HG02678 (cell line): ENCODE measurements around the gene CLOCK.

Experiments
- ATAC-seq: cut with Tn5 transposase; IDR thresholded peaks from one replicate; pipeline ENCODE4 v1.9.1; 2021; ENCODE audit warnings: mild to moderate bottlenecking, moderate library complexity; ENCODE audit not compliant: unreplicated experiment

The CLOCK gene

GRCh38 chr4:55431710-55432336 is 114.9 kb downstream of the CLOCK start:
- no peak for ATAC-seq

DNA sequence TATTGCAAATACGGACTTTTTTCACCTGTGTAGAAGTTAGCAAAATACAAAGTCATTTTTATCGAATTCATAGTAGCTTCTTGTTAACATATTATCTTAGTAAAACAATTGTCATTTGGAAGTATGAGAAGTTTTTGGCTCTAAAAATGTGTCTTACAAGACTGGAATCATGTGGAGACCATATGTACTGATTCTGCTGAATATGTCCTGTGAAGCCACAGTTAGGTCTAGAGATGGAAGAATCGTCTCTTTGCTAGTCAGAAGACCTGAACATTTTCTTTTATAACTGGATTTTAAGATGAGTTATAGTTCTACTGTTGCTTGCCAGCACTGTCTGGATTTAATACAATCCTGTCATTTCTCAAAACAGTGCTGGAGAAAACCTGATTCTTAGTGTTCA is 121.9 kb downstream of the CLOCK start:
- no peak for ATAC-seq

DNA sequence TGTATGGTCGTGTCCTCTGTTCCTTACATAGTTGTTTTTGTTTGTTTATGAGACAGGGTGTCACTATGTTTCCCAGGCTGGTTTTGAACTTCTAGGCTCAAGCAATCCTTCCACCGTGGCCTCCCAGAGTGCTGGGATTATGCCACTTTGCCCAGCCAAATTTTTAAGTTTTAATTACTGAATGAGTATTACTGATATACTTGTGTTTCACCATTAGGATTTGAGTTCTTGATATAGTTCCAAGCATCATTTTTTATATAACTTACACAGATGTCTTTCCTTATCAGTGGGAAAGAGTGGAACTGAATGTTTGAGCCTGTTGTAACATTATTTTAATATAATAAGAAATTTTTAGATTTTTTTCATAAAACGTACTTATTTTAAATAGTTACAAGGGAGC is 130.5 kb downstream of the CLOCK start:
- ATAC-seq: no peak

DNA sequence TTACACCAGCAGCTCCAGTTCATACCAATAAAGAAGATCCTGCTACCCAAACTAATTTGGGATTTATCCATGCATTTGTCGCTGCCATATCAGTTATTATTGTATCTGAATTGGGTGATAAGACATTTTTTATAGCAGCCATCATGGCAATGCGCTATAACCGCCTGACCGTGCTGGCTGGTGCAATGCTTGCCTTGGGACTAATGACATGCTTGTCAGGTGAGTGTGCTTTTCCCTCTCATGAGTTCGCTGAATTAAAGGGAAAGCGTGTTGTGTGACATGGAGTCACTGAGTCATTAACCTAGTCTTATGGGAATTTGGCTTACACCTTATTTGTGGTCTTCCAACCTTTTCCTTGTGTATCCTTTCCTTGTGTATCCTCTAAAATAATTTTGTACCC is 135.1 kb downstream of the CLOCK start:
- no peak for ATAC-seq

DNA sequence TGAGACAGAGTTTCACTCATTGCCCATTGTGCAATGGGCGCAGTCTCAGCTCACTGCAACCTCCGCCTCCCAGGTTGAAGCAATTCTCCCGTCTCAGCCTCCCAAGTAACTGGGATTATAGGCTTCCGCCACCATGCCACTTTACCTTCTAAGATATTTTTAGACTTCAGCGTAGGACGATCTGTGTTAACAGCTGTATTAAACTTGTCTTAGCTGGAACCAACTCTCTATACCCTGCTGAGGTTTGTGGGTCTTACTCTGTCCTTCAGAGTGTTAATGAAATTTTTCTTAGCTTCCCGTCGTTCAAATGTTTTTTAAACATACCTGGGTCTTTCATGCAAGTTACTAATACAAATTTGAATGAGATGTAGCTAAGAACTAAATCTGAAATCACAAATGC is 136.3 kb downstream of the CLOCK start:
- no peak for ATAC-seq

- peak; percentile 65 for ATAC-seq
Measured at GRCh38 chr4:55409468-55410171, 137.1 kb downstream of the CLOCK start.

DNA sequence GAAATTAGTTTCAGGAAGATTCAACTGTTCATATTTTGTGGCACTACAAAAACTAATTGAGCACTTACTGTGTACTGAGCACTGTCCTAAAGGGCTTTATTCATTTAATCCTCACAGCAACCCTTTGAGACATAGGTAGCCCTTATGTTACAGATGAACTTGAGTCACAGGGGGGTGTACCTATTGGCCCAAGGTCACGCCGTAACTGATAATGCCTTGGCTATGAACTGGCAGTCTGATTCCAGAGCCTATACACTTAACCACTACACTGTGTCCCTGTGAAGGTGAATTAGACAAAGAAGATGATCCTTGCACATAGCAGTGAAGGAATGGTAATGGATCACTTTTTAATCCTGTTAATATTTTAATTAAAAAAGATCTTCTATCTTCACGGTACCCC is 138.9 kb downstream of the CLOCK start:
- no peak for ATAC-seq

DNA sequence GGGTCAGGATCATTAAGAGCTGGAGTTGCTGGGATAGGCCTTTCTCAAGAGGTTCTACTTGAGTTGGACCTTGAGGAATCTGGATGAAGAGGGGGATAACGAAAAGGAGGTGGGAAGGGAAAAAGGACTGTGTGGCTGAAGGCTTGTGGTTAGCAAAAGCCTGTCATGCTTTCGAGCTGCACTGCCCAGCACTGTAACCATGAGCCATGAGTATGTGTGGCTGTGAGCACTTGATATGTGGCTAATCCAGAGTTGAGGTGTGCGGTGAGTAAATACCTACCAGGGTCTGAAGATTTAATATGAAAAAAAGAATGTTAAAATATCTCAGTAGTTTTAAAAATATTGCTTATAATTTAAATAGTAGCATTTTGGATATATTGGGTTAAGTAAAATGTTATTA is 139.6 kb downstream of the CLOCK start:
- no peak for ATAC-seq

GRCh38 chr4:55406545-55406944 is 140.2 kb downstream of the CLOCK start:
- ATAC-seq: no peak

DNA sequence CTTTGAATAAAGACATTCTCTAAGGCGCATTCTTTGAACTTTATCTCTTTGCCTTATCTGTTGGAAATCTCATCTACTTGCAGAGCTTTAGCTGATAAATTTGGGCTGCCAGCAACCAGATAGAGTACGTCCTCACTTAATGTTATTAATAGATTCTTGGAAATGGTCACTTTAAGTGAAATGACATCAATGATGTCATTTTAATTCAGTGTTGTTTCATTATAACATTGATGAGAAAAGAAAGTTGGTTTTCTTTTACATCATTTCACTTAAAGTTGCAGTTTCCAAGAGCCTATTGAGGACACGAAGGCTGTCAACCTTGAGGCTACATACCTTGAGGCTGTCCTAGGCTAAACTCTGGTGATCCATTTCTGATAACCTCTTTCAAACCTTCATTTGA is 141.6 kb downstream of the CLOCK start:
- ATAC-seq: no peak

DNA sequence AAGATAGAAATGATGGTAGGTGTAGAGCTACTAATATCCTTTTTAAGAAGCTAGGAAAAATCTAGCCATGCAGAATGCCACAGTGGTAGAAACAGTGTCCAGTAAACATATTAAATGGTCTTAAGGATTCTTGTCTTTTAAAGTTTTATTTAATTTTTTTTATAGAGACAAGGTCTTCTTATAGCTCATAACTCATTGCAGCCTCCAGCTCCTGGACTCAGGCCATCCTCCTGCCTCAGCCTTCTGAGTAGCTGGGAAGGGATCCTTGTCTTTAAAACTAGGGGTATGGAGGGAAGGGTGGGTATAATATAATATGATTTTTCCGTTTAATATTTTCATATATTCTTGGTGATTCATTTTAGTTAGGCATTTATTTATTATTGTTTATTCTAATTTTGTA is 147.1 kb downstream of the CLOCK start:
- ATAC-seq: no peak

GRCh38 chr4:55398966-55399365 is 147.7 kb downstream of the CLOCK start:
- no peak for ATAC-seq

DNA sequence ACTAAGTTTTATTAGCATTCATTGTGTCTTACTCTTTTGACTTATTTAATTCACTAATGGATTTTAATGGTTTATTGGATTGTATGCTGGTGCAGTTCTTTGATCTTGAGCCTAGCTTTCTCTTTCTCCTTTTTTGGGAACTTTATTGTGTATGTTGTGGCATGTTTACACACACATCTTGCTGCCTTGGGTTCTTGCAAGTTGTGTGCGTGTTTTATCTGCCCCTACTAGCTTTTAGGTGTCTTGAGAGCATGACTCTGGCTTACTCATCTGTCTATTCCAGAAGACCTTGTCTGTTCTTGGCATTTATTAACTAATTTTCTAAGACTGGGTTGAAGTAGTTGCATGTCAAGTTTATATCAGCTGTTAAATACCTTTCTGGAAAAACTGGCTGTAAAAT is 148.2 kb downstream of the CLOCK start:
- ATAC-seq: no peak

DNA sequence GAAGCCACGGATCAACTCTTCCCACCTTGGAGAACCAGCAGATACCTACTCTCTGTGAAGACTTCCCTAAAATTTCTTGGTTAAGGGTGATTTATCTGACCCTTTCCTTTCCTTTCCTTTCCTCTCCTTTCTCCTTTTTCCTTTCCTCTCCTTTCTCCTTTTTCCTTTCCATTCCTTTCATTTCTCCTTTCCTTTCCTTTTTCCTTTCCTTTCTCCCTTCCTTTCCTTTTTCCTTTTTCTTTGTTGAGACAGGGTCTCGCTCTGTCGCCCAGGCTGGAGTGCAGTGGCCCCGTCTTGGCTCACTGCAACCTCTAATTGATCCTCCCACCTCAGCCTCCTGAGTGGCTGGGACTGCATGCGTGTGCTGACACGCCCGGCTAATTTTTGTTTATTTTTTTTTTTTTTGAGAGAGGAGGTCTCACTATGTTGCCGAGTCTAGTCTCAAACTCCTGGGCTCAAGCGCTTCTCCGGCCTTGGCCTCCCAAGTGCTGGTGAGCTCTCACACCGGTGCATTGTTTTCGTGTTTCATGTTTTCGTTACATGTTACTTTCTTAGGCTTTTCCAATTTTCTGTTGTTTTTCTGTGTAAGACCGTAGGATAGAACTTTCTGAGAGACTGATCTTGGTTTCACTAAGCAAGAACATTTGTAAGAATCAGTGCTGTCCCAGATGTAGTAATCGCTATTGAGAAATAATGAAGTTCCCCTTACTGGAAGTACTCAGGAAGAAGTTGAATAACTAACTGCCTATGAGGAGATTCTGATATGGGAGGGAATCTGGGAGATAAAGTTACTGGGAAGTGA is 149.0 kb downstream of the CLOCK start:
- ATAC-seq: no peak

GRCh38 chr4:55397126-55397436 is 149.6 kb downstream of the CLOCK start:
- ATAC-seq: no peak

DNA sequence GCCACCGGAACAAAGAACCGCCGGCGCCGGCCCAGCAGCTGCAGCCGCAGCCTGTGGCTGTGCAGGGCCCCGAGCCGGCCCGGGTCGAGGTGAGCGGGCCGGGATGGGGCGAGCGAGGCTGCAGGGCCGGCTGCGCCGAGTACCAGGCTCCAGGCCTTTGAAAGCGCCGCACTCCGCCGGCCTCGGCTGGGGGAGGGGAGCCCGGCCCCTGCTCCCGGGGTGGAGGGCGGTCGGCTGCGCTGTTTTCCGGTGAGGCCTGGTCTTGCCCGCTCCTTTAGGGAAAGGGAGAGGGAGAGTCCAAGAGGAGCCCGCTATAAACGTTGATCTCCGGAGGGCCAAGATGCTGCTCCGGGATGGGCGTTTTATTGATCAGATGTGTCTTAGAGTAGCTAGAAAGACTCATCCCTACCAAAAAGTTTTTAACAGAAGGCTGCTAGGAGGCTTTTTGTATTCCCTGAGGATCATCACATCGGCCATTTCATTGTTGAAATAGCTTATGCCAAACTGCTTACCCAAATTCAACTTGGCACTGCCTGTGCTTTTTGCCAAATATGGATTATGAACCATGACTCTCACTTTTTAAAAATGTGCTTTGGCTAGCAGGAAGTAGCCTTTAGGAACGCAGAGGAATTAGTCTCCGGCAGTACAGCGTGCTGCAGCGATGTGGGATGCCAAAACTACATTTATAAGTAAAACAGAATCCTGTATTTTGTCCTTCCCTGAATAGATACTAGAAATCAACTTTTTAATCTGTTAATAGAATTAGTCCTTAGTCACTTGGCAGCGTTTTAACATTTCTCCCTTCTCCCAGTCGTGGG is 150.2 kb downstream of the CLOCK start:
- ATAC-seq: peak; percentile 24

DNA sequence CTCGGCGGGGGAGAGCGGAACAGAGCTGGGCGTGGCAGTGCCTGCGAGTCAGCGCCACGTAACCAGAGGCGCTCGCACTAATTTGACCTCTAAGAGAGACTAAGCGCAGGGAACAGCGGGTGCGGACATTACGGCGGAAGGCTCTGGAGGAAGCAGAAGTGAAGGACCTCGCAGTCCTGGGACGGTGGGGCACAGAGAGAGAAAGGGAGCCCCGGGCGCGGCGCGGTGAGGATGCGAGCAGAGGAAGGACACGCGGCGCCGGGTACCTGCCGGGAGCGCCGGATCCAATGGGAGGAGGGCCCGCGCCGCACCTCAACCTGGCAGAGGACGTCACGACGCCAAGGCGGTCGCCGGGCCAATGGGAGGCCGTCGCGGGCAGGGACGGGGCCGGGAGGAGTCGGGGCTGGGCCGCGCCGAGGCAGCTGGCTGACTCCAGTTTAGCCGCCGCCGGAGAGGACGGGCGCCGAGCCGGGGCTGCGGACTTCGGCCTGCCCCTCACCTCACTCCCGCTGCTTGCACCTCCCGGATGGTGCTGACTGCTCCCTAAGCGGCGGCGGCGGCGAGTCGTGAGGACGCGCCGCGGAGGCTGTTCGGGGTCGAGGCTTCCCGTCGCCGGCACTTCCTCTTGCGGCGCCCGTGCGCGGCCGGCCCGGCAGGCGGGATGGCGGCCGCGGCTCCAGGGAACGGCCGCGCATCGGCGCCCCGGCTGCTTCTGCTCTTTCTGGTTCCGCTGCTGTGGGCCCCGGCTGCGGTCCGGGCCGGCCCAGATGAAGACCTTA is 151.0 kb downstream of the CLOCK start, which contains the start of gene TMEM165:
Gene TMEM165, plus strand, starts transcription at position 429 of the 779 bp plus-strand sequence. Its CDS starts 233 bp downstream, at position 662.
- ATAC-seq: peak; percentile 95

DNA sequence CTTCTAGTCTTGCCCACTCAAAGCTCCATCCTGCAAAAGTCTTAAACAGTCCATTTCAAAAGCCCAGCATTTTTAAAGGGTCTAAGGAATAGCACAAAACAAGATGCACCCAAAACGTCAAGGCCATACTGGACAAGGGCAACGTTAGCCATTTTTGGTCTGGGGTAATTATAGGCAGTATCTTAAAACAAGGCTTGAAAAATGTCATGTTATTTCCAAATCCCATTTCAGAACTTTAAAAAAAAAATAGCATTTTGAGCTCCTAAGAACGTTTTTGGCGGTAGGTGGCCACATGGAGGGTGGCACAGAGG is 151.5 kb downstream of the CLOCK start:
- peak; percentile 0 for ATAC-seq

DNA sequence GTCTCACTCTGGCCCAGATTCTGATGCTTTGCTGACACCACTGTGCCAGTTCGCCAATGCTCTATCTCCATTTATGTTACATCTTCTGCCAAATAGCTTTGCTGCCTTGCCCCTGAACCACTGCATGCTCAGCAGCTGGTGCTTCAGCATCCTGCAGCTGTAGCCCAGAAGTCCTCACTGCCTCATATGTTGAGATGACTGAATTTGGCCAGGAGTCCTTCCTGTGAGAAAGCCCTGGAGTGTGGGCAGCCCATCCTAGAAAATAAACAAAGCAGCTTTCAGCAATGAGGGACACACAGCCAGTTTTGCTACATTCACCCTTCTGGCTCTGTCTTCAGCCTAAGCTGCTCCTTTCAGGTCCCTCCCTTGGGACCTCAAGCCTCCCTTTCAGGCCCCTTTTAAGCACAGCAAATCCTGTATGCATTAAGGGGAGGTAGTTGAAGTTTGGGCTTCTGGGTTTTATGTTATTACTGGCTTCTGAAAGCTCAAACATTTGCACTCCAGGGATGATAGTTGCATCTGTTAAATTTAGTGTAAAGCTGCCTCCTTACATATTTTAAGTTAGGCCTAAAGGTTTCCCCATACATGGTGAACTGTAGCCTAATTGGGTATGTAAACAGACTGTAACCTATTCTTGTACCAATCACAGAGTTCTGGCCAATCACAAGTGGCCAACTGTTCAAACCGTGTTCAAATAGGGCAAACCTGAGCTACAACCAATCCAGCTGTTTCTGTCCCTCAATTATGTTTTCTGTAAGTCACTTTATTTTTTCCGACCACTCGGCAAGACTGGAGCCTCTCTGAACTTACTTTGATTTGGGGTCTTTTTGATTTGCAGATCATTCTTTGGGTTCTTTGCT is 153.0 kb downstream of the CLOCK start:
- ATAC-seq: no peak

GRCh38 chr4:55386840-55387239 is 159.9 kb downstream of the CLOCK start:
- ATAC-seq: no peak
